Measurements from ENCODE around the gene PDZD2.
"Not testable (repeated sequence)": the region's sequence is repeated elsewhere in the genome, so short reads cannot be mapped to it uniquely, and the experiment has no call there.

PDZD2 gene

DNA sequence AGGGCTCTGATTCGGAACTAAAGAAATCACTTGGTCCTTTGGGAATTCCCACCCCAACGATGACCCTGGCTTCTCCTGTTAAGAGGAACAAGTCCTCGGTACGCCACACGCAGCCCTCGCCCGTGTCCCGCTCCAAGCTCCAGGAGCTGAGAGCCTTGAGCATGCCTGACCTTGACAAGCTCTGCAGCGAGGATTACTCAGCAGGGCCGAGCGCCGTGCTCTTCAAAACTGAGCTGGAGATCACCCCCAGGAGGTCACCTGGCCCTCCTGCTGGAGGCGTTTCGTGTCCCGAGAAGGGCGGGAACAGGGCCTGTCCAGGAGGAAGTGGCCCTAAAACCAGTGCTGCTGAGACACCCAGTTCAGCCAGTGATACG, 451.8 kb downstream of the PDZD2 start:
- DNase-seq (ENCODE audit: low read depth in 2 of 3, low spot score in 1 of 3) = no peak

DNA sequence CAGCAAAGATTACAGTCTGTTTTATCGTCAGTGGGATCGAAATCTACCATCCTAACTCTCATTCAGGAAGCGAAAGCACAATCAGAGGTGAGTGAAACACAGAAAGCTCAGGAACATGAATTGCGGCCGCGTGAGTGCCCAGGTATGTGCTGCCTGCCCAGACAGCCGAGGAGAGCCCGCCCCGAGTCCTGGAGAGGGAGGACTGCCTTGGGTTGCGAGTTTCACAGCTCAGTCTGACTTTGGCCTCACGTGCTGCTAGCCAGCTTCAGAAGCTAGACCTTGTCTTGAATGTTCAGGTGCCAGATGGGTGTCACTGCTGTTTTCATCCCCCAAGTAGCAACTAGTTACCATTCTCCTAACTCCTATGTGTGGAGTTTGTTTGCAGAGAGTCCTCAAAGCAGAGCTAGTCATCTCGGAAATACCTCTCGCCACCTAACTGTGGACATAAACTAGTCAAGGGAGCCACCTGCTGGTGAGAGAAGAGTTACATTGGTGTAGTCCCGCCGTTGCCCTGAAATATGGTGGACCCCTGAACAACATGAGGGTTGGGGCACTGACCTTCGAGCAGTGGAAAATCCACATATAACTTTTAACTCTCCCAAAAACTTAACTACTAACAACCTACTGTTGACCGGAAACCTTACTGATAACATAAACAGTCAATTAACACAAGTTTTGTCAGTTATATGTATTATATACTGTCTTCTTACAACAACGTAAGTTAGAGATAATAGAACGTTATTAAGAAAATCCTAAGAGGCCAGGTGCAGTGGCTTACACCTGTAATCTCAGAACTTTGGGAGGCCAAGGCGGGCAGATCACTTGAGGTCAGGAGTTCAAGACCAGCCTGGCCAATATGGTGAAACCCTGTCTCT, 454.2 kb downstream of the PDZD2 start:
- peak; percentile 36 to 75 (median 39) for DNase-seq (ENCODE audit: low read depth in 2 of 3, low spot score in 1 of 3)

DNA sequence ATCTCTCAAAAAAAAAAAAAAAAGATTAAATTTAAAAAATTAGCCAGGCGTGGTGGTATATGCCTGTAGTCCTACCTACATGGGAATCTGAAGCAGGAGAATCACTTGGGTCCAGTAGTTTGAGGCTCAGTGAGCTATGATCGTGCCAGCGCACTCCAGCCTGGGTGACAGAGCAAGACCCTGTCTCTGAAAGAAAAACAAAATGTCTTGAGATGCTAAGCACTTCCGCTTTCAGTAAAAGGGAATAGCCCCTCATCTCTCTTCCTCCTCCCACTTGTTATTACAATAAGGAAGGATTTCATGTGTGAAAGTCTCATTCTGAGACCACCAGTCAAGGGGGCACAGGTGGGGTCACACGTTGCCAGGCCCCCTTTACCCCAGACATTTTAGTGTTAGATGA, 455.8 kb downstream of the PDZD2 start:
- DNase-seq (ENCODE audit: low read depth in 2 of 3, low spot score in 1 of 3) = no peak

DNA sequence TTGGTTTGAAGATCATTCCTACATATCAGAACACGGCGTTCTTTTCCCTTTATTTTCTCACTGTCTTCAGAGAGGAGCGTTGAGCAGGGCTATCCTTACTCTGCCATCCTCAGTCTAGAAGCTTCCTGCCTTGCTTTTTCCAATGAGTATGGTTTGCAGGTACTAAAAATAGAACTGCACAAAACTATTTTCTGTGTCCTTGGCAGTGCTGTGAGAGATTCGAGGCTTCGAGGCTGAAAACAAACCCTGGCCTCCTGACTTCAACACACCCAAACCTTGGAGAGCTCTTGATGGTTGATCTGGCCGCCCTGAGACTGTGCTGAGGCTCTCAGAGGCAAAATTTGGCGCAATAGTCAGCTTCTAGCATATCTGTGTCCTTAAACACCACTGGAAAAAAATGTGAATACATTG, 456.3 kb downstream of the PDZD2 start:
- no peak for DNase-seq (ENCODE audit: low read depth in 2 of 3, low spot score in 1 of 3)

DNA sequence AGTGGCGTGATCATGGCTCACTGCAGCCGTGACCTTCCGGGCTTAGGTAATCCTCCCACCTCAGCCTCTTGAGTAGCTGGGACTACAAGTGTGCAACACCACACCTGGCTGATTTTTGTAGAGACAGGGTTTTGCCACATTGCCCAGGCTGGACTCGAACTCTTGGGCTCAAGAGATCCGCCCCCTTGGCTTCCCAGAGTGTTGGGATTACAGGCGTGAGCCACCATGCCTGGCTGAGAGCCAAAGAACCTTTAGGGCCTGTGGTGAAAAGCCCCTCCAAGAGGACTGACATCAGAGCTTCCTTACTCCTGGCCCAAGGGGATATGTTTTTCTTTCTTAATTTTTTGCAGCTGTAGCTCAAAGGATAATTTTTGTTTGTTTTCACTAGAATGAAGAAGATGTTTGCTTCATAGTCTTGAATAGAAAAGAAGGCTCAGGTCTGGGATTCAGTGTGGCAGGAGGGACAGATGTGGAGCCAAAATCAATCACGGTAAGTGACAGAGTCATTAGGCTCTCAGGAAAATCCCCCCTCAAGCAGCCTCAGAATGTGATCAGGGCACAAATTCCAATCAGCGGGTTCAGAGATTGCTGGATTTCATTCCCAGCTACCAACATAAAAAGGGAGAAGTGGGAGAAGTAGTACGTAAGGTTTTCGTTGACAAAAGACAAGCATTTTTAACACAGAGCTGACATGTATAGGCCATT, 458.1 kb downstream of the PDZD2 start:
- DNase-seq (ENCODE audit: low read depth in 2 of 3, low spot score in 1 of 3) = no peak

DNA sequence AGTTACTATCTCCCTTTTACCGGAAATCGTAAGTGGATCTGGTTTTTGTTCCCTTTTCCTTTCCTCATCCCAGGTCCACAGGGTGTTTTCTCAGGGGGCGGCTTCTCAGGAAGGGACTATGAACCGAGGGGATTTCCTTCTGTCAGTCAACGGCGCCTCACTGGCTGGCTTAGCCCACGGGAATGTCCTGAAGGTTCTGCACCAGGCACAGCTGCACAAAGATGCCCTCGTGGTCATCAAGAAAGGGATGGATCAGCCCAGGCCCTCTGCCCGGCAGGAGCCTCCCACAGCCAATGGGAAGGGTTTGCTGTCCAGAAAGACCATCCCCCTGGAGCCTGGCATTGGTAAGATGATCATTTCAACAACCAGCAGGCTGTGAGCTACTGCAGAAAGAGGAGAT, 459.4 kb downstream of the PDZD2 start:
- no peak for DNase-seq (ENCODE audit: low read depth in 2 of 3, low spot score in 1 of 3)

DNA sequence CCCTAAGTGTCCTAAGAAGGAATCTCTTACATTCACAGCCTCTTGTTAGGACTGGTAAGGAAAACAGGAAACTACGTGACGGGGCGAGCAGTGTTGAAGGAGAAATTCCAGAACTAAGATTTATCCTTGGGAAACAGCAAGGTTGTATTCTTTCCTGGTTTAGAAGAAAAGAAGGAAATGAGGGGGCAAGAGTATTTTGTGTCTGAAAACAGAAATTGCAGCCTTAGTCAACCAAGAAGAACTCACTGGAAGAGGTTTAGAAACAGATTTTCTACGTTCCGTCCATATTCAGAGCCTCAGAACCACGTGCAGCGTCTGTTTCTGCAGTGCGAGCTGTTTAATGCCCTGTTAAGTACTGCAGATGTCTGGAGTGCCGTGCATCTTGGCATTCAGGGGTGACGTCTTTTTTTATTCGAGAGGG, 460.0 kb downstream of the PDZD2 start:
- no peak for DNase-seq (ENCODE audit: low read depth in 2 of 3, low spot score in 1 of 3)

DNA sequence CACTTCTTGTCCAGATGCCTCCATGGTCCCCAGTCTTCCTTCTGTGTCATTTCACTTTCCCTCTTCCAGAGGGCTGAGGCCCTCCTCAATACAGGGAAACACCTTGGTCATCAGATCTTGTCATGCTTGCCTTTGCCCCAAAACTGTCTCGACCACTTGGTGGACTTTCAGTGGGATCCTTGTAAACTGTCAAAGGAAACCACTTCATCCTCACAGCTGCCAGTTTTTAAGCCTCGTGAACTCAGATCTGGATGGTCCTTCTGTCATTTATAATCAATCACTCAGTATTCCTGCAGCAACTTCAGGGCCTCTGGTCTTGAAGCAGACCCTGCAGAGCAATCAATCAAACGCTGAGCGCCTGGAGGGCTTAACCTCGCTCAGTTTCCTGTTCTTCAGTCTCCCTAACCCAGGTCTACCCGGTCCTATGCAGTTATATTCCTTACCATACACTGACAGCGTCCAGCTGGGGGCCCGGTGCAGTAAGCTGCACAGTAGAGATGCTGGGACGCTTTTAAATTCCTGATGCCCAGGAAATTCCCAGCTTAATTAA, 460.6 kb downstream of the PDZD2 start:
- no peak for DNase-seq (ENCODE audit: low read depth in 2 of 3, low spot score in 1 of 3)

DNA sequence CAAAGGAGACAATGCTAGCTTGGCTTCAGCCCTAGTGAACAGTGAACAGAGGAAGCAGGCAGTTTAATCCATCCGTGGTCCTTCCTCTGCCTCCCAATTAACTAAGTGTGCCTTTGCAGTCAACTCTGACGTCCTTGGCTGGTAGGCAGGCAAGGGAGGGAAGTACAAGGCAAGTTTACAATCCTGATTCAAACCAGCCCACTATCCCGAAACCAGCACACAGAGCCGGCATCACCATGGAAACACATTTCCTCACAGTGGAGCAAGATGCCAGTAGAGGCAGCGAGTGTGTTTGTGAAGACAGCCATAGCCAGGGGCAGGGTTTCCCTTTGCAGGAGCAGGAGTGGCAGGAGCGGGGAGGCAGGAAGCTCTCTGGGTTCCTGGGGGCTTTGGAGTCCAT, 461.3 kb downstream of the PDZD2 start:
- DNase-seq (ENCODE audit: low read depth in 2 of 3, low spot score in 1 of 3) = no peak

DNA sequence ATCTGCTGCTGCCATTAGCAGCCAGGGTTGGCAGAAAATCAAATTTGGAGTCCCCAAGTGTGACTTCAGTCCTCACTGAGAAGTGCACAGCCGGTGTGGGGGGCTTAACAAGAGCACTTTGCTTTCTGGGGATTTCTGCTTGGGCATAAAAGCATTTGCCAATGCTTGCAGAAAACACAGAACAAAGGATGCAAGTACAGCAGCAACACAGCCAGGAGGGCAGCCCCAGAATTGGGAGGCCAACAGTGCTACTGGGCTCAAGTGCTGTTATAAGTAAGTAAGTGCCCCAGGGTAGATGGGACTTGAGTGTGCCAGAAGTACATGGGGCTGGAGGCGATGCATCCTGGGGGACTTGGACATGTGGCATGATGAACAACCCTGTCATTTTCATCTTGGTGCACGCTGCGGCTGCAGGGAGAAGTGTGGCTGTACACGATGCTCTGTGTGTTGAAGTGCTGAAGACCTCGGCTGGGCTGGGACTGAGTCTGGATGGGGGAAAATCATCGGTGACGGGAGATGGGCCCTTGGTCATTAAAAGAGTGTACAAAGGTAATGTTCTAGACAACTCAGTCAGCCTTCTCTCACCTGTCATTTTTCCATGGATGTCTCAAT, 461.9 kb downstream of the PDZD2 start:
- no peak for DNase-seq (ENCODE audit: low read depth in 2 of 3, low spot score in 1 of 3)

DNA sequence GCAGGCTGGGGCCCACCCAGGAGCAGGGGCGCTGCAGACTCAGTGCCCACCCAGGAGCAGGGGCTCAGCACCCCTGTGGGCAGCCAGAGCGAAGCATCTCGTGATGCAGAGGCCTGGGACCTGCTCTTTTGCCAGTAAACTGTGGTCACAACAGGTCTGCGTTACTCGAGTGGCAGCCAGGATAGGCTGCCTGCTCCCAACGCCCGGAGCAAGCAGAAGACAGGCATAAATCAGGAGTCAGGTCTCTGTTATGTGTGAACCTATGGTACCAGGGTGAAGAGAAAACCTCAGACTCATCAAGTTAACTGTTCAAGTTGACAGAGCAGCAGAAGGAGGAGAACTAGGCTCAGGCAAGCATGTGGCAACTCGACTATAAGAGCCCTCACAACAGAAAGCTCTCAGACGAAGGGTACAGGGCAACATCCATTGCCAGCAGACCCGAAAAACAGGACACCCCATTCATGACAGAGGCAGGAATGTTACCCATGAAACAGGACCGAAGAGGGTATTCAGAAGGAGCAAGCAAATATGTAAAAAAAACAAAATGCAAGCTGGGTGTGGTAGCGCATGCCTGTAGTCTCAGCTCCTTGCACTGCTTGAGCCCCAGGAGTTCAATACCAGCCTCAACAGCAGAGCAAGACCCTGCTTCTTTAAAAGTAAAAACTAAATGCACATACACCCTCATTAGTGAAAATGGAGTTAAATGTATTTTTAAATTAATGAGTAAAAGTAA, 463.5 kb downstream of the PDZD2 start:
- no peak for DNase-seq (ENCODE audit: low read depth in 2 of 3, low spot score in 1 of 3)

DNA sequence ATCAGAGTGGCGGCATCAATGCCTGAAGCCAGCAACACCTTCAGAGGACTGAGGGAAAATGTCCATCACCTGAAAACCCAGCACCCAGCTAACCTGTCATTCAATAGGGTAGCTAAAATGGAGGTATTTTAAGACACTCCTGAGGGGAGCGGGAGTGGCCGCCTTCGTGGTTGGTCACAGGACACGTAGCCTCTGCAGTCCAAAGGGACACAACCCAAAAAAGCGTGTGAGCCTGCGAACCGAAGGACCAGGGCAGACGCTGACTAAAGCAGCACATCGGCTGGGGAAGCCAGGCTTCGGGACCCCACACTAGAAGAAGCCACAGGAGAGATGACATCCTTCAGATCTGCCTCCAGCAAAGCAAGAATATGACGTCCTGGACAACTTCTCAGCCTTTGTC, 464.6 kb downstream of the PDZD2 start:
- DNase-seq (ENCODE audit: low read depth in 2 of 3, low spot score in 1 of 3) = no peak

DNA sequence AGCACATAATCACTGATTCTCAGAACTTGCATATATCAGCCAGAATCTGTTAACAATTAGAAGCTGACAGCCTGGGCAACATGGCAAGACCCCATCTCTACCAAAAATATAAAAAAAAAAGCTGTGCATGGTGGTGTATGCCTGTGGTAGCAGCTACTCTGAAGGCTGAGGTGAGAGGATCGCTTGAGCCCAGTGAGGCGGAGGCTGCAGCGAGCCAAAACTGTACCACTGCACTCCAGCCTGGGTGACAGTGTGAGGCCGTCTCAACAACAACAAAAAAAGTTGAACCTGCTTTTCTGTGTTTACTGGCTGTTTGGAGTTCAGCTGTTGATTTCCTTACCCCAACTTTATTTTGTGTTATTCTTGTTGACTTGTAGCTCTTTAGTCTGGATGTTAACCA, 468.4 kb downstream of the PDZD2 start:
- DNase-seq (ENCODE audit: low read depth in 2 of 3, low spot score in 1 of 3) = no peak

DNA sequence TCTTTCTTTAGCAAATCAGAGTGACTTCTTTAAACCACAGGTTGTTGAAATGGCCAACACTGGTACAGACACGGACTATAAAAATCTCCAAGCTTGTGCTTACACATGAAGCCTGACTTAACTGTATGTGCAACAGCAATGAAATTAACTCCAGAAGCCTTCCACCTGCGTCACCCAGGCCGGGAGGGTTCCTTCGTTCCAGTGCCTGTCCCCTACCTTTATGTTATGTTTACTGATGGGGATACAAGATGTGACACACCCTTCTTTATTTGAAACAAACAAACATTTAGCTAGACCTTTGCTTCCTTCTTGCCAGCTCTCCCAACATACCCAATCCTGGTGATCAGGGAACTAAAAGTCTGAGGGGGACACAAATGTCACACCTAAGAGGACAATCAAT, 469.2 kb downstream of the PDZD2 start:
- no peak for DNase-seq (ENCODE audit: low read depth in 2 of 3, low spot score in 1 of 3)

DNA sequence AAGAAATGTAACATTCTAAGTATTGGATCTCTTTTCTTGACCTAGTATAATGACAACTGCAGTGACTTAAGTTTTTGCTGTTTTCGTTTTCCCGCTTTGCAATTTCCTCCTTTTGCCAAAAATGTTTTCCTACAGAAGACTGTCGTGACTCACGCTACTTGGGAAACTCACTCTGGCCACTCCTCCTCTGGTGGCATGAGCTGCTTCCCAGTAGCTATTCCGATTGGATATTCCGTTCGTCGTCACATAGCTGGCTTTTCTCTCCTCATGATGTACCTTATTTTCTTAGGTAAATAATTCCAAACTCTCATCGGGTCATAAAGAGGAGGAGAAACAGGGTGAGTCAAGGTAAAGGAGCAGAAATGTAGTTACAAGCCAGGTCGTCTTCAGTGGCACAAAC, 470.3 kb downstream of the PDZD2 start:
- DNase-seq (ENCODE audit: low read depth in 2 of 3, low spot score in 1 of 3) = no peak

DNA sequence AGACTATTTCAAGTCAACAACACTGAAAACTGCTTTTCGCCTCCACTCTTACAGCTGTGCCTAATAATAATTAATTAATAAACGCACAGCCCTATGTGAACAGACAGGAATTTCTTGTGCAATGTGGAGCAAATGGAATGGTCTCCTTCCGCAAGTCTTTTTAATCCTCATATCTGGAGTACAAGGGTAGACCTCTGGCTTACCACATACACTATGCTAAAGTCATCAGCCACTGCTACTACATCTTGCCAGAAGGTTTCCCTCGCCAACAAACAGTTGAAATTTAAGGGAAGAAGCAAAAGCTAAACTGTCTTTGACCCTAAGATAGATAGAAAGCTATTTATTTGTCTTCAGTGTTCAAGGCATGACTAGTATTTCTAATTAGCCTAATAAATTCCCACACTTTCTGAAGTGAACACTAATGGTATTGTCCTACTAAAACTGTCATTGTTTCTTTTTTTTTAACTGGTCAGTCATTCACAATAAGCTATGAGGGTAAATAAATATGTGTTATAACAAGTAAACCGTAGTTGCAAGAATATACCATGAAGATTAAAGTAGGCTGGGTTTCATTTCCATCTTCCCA, 471.3 kb downstream of the PDZD2 start:
- no peak for DNase-seq (ENCODE audit: low read depth in 2 of 3, low spot score in 1 of 3)

DNA sequence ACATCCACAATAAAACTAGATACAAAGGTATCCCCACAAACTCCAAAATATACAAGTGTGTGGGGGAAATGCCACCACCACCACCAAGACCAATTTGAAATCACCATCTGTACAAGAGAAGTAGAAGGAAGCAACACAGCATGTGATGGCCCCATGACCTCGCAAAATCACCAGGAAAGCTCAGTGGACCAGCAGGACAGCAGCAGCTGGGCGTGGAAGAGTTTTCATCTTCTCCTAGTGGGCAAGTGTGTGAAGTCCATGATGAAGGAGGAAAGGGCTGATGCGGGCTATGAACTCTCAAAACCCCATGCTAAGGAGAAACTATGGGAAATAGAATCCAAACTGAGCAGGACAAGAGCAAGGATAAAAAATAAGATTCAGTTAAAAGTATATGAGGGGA, 477.1 kb downstream of the PDZD2 start:
- DNase-seq (ENCODE audit: low read depth in 2 of 3, low spot score in 1 of 3) = no peak

DNA sequence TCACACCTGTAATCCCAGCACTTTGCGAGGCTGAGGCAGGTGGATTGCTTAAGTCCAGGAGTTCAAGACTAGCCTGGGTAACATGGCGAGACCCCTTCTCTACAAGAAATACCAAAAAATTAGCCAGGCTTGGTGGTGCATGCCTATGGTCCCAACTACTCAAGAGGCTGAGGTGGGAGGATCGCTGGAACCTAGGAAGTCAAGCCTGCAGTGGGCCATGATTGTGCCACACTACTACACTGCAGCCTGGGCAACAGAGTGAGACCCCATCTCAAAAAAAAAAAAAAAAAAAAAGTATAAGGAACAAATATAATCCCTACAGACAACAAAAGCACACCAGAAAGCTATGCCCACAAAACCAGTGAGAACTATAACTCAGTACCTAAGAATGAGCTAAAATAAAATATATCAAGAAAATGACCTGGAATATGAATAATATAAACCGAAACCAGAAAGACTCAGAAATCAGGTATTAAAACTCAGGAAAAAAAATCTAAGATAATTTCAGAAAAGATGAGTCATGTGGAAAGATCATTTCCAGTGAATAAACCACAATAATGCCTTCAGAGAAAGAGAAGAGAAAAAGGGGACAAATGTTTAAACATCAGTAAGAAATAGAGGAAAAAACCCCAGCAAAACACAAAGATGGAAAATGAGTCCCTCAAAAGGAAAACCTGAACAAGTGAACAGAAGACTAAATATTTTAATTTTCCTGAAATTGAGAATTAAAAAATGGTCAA, 477.8 kb downstream of the PDZD2 start:
- DNase-seq (ENCODE audit: low read depth in 2 of 3, low spot score in 1 of 3) = no peak

DNA sequence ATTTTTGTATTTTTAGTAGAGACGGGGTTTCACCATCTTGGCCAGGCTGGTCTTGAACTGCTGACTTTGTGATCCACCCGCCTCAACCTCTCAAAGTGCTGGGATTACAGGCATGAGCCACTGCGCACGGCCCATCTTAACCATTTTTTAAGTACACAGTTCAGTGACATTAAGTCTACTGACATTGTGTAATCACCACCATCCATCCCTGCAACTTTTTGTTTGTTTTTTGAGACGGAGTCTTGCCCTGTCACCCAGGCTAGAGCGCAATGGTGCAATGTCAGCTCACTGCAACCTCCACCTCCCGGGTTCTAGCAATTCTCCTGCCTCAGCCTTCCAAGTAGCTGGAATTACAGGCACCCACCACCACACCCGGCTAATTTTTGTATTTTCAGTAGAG, 480.0 kb downstream of the PDZD2 start:
- not testable (repeated sequence) for DNase-seq (ENCODE audit: low read depth in 2 of 3, low spot score in 1 of 3)
